Measurements from ENCODE around the gene CHD2. TPM values are rescaled to one million over a fixed set of nuclear protein-coding genes. Genes with fewer than 3 reads are reported as not detected.

The CHD2 gene
- total RNA-seq, 2 experiments from 2014 or later = 141 to 155 TPM

- H3K4me3 Mint-ChIP-seq = no peak overlapping the region
- ChIA-PET CTCF (interaction anchor here (0.8 to 1.8 kb wide), 3 partner anchors 13 to 158 kb away, joined by 3 to 6 read pairs (median 4); no protein-coding TSS in a partner anchor), POLR2A (interaction anchor here (1.2 kb wide), 1 partner anchor 11 kb away, joined by 5 read pairs; no protein-coding TSS in a partner anchor)
- peaks cover 87% of the 10 kb centered on the region for H3K36me3 Mint-ChIP-seq (ENCODE audit: low read depth)
- H3K27ac Mint-ChIP-seq = no peak overlapping the region
- DNase-seq = no peak
- peaks cover 5% of the 10 kb centered on the region for H3K9me3 Mint-ChIP-seq
- H3K27me3 Mint-ChIP-seq = no peaks in the 10 kb centered on the region
- peaks cover 34% of the 10 kb centered on the region for H3K4me1 Mint-ChIP-seq
Measured at GRCh38 chr15:92955706-92956105, 55.6 kb downstream of the CHD2 start.

- H3K4me1 Mint-ChIP-seq = peaks cover 35% of the 10 kb centered on the region
- peaks cover 87% of the 10 kb centered on the region for H3K36me3 Mint-ChIP-seq (ENCODE audit: low read depth)
- CTCF ChIA-PET = no interaction called here
- POLR2A ChIA-PET = interaction anchor here (1.0 kb wide), 1 partner anchor 9 kb away, joined by 3 read pairs; no protein-coding TSS in a partner anchor
- peak; percentile 54 for DNase-seq
- no peaks in the 10 kb centered on the region for H3K27me3 Mint-ChIP-seq
- H3K4me3 Mint-ChIP-seq = no peak overlapping the region
- H3K27ac Mint-ChIP-seq = peak overlapping the region; percentile 82
- peaks cover 5% of the 10 kb centered on the region for H3K9me3 Mint-ChIP-seq
Measured at GRCh38 chr15:92958105-92958504, 58.0 kb downstream of the CHD2 start.

GRCh38 chr15:92959219-92959618 is 59.1 kb downstream of the CHD2 start:
- Mint-ChIP-seq H3K4me3 (no peak overlapping the region), H3K4me1 (peaks cover 40% of the 10 kb centered on the region), H3K9me3 (peaks cover 5% of the 10 kb centered on the region), H3K36me3 (ENCODE audit: low read depth) (peaks cover 92% of the 10 kb centered on the region), H3K27me3 (no peaks in the 10 kb centered on the region), H3K27ac (peak overlapping the region; percentile 37)
- ChIA-PET POLR2A (no interaction called here), CTCF (no interaction called here)
- no peak for DNase-seq

- Mint-ChIP-seq H3K4me1 (peaks cover 39% of the 10 kb centered on the region), H3K36me3 (ENCODE audit: low read depth) (peaks cover 88% of the 10 kb centered on the region), H3K9me3 (peaks cover 5% of the 10 kb centered on the region), H3K27me3 (no peaks in the 10 kb centered on the region), H3K27ac (no peak overlapping the region), H3K4me3 (no peak overlapping the region)
- CTCF ChIA-PET = interaction anchor here (1.3 kb wide), 1 partner anchor 13 kb away, joined by 4 read pairs; no protein-coding TSS in a partner anchor
- no peak for DNase-seq
- POLR2A ChIA-PET = interaction anchor here (1.0 kb wide), 1 partner anchor 32 kb away, joined by 4 read pairs; no protein-coding TSS in a partner anchor
Measured at GRCh38 chr15:92960996-92961681, 61.0 kb downstream of the CHD2 start.

GRCh38 chr15:92962914-92963313 is 62.8 kb downstream of the CHD2 start:
- DNase-seq = no peak
- POLR2A ChIA-PET = no interaction called here
- Mint-ChIP-seq H3K4me3 (no peak overlapping the region), H3K9me3 (peaks cover 5% of the 10 kb centered on the region), H3K27me3 (no peaks in the 10 kb centered on the region), H3K36me3 (ENCODE audit: low read depth) (peaks cover 86% of the 10 kb centered on the region), H3K27ac (no peak overlapping the region), H3K4me1 (peaks cover 26% of the 10 kb centered on the region)
- CTCF ChIA-PET = no interaction called here

- H3K27me3 Mint-ChIP-seq = no peaks in the 10 kb centered on the region
- H3K36me3 Mint-ChIP-seq (ENCODE audit: low read depth) = peaks cover 86% of the 10 kb centered on the region
- peaks cover 20% of the 10 kb centered on the region for H3K4me1 Mint-ChIP-seq
- H3K9me3 Mint-ChIP-seq = peaks cover 3% of the 10 kb centered on the region
- no peak for DNase-seq
- no peak overlapping the region for H3K27ac Mint-ChIP-seq
- no peak overlapping the region for H3K4me3 Mint-ChIP-seq
- CTCF ChIA-PET = interaction anchor here (1.0 to 1.2 kb wide), 2 partner anchors 42 to 249 kb away, joined by 3 read pairs; no protein-coding TSS in a partner anchor
- POLR2A ChIA-PET = no interaction called here
Measured at GRCh38 chr15:92963794-92964193, 63.7 kb downstream of the CHD2 start.

- Mint-ChIP-seq H3K27me3 (no peaks in the 10 kb centered on the region), H3K9me3 (no peaks in the 10 kb centered on the region), H3K4me1 (peaks cover 18% of the 10 kb centered on the region), H3K27ac (no peak overlapping the region), H3K4me3 (no peak overlapping the region), H3K36me3 (ENCODE audit: low read depth) (peaks cover 84% of the 10 kb centered on the region)
- DNase-seq = no peak
- POLR2A ChIA-PET = interaction anchor here (1.6 kb wide), 1 partner anchor 11 kb away, joined by 8 read pairs; no protein-coding TSS in a partner anchor
- CTCF ChIA-PET = no interaction called here
Measured at GRCh38 chr15:92968926-92969651, 69.0 kb downstream of the CHD2 start.

GRCh38 chr15:92970656-92971055 is 70.5 kb downstream of the CHD2 start:
- no peak for DNase-seq
- peaks cover 83% of the 10 kb centered on the region for H3K36me3 Mint-ChIP-seq (ENCODE audit: low read depth)
- CTCF ChIA-PET = no interaction called here
- H3K9me3 Mint-ChIP-seq = no peaks in the 10 kb centered on the region
- peaks cover 17% of the 10 kb centered on the region for H3K4me1 Mint-ChIP-seq
- POLR2A ChIA-PET = interaction anchor here (1.6 kb wide), 1 partner anchor 9 kb away, joined by 8 read pairs; no protein-coding TSS in a partner anchor
- no peak overlapping the region for H3K27ac Mint-ChIP-seq
- no peak overlapping the region for H3K4me3 Mint-ChIP-seq
- H3K27me3 Mint-ChIP-seq = no peaks in the 10 kb centered on the region

GRCh38 chr15:92971081-92971480 is 71.0 kb downstream of the CHD2 start:
- no peaks in the 10 kb centered on the region for H3K27me3 Mint-ChIP-seq
- H3K4me3 Mint-ChIP-seq = no peak overlapping the region
- DNase-seq = no peak
- peaks cover 17% of the 10 kb centered on the region for H3K4me1 Mint-ChIP-seq
- H3K27ac Mint-ChIP-seq = no peak overlapping the region
- peaks cover 86% of the 10 kb centered on the region for H3K36me3 Mint-ChIP-seq (ENCODE audit: low read depth)
- H3K9me3 Mint-ChIP-seq = no peaks in the 10 kb centered on the region
- POLR2A ChIA-PET = interaction anchor here (1.6 kb wide), 1 partner anchor 9 kb away, joined by 8 read pairs; no protein-coding TSS in a partner anchor
- CTCF ChIA-PET = no interaction called here

- Mint-ChIP-seq H3K27ac (no peak overlapping the region), H3K27me3 (no peaks in the 10 kb centered on the region), H3K4me3 (no peak overlapping the region), H3K4me1 (peaks cover 17% of the 10 kb centered on the region), H3K9me3 (no peaks in the 10 kb centered on the region), H3K36me3 (ENCODE audit: low read depth) (peaks cover 86% of the 10 kb centered on the region)
- ChIA-PET POLR2A (no interaction called here), CTCF (no interaction called here)
- no peak for DNase-seq
Measured at GRCh38 chr15:92971713-92972112, 71.6 kb downstream of the CHD2 start.

GRCh38 chr15:92974183-92974915 is 74.2 kb downstream of the CHD2 start:
- CTCF ChIA-PET = interaction anchor here (0.9 to 1.2 kb wide), 5 partner anchors 7 to 177 kb away, joined by 3 to 4 read pairs (median 3); no protein-coding TSS in a partner anchor
- no peak overlapping the region for H3K4me3 Mint-ChIP-seq
- peaks cover 23% of the 10 kb centered on the region for H3K4me1 Mint-ChIP-seq
- DNase-seq = no peak
- H3K27me3 Mint-ChIP-seq = no peaks in the 10 kb centered on the region
- peaks cover 86% of the 10 kb centered on the region for H3K36me3 Mint-ChIP-seq (ENCODE audit: low read depth)
- no peak overlapping the region for H3K27ac Mint-ChIP-seq
- no peaks in the 10 kb centered on the region for H3K9me3 Mint-ChIP-seq
- POLR2A ChIA-PET = interaction anchor here (0.7 to 1.4 kb wide), 2 partner anchors 11 to 16 kb away, joined by 3 to 4 read pairs; no protein-coding TSS in a partner anchor

- H3K4me3 Mint-ChIP-seq = no peak overlapping the region
- H3K36me3 Mint-ChIP-seq (ENCODE audit: low read depth) = peaks cover 53% of the 10 kb centered on the region
- H3K9me3 Mint-ChIP-seq = no peaks in the 10 kb centered on the region
Measured at GRCh38 chr15:92979011-92979701, 79.0 kb downstream of the CHD2 start.

More at GRCh38 chr15:92979011-92979701, 79.0 kb downstream of the CHD2 start:
- Mint-ChIP-seq H3K27me3 (no peaks in the 10 kb centered on the region), H3K4me1 (peaks cover 13% of the 10 kb centered on the region), H3K27ac (no peak overlapping the region)
- POLR2A ChIA-PET = interaction anchor here (0.6 to 2.4 kb wide), 2 partner anchors 9 to 42 kb away, joined by 3 to 8 read pairs; no protein-coding TSS in a partner anchor
- DNase-seq = no peak
- CTCF ChIA-PET = interaction anchor here (1.2 to 1.7 kb wide), 3 partner anchors 11 to 182 kb away, joined by 3 to 6 read pairs (median 4); no protein-coding TSS in a partner anchor
